HG03175 (cell line): ENCODE results near the gene PSMD1.
"Not testable (repeated sequence)": the region's sequence is repeated elsewhere in the genome, so short reads cannot be mapped to it uniquely, and the experiment has no call there.

Source experiments
- ATAC-seq: cut with Tn5 transposase; IDR thresholded peaks from one replicate; pipeline ENCODE4 v1.9.1; 2021; ENCODE audit warnings: mild to moderate bottlenecking, moderate library complexity; ENCODE audit not compliant: unreplicated experiment

PSMD1 gene

GRCh38 chr2:231140808-231141207, 84.1 kb downstream of the PSMD1 start:
- not testable (repeated sequence) for ATAC-seq

- no peak for ATAC-seq
Observed at GRCh38 chr2:231144896-231145295, 88.2 kb downstream of the PSMD1 start.

GRCh38 chr2:231146665-231147064, 90.0 kb downstream of the PSMD1 start:
- no peak for ATAC-seq

GRCh38 chr2:231152800-231153557, 96.3 kb downstream of the PSMD1 start:
- no peak for ATAC-seq

GRCh38 chr2:231159306-231159705, 102.6 kb downstream of the PSMD1 start:
- no peak for ATAC-seq

- no peak for ATAC-seq
Observed at GRCh38 chr2:231160701-231161100, 104.0 kb downstream of the PSMD1 start.

- ATAC-seq, result no peak
Observed at GRCh38 chr2:231161252-231161839, 104.7 kb downstream of the PSMD1 start.

GRCh38 chr2:231161877-231162329, 105.2 kb downstream of the PSMD1 start:
- no peak for ATAC-seq

GRCh38 chr2:231163011-231163410, 106.3 kb downstream of the PSMD1 start:
- ATAC-seq, result no peak

GRCh38 chr2:231163414-231164095, 106.9 kb downstream of the PSMD1 start:
- ATAC-seq, result no peak

GRCh38 chr2:231167745-231168459, 111.2 kb downstream of the PSMD1 start:
- ATAC-seq, result no peak

GRCh38 chr2:231168460-231169139, 111.9 kb downstream of the PSMD1 start:
- no peak for ATAC-seq

GRCh38 chr2:231169488-231169887, 112.8 kb downstream of the PSMD1 start:
- ATAC-seq, result no peak

GRCh38 chr2:231170055-231170454, 113.4 kb downstream of the PSMD1 start:
- ATAC-seq, result no peak

- ATAC-seq, result no peak
Observed at GRCh38 chr2:231172025-231172424, 115.4 kb downstream of the PSMD1 start.

- ATAC-seq, result no peak
Observed at GRCh38 chr2:231174211-231174651, 117.6 kb downstream of the PSMD1 start.

- ATAC-seq, result no peak
Observed at GRCh38 chr2:231176066-231176465, 119.4 kb downstream of the PSMD1 start.

GRCh38 chr2:231177156-231178025, 120.7 kb downstream of the PSMD1 start:
- ATAC-seq, result no peak

- not testable (repeated sequence) for ATAC-seq
Observed at GRCh38 chr2:231178805-231179204, 122.1 kb downstream of the PSMD1 start.
